ENCODE measurements around the gene HEATR9.

The HEATR9 gene

GRCh38 chr17:35847006-35847405 lies 21.7 kb downstream of the HEATR9 start:
- TF ChIP-seq, protein P1, sequence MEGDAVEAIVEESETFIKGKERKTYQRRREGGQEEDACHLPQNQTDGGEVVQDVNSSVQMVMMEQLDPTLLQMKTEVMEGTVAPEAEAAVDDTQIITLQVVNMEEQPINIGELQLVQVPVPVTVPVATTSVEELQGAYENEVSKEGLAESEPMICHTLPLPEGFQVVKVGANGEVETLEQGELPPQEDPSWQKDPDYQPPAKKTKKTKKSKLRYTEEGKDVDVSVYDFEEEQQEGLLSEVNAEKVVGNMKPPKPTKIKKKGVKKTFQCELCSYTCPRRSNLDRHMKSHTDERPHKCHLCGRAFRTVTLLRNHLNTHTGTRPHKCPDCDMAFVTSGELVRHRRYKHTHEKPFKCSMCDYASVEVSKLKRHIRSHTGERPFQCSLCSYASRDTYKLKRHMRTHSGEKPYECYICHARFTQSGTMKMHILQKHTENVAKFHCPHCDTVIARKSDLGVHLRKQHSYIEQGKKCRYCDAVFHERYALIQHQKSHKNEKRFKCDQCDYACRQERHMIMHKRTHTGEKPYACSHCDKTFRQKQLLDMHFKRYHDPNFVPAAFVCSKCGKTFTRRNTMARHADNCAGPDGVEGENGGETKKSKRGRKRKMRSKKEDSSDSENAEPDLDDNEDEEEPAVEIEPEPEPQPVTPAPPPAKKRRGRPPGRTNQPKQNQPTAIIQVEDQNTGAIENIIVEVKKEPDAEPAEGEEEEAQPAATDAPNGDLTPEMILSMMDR (IDR thresholded peaks at IDR 0.05; ENCODE audit: extremely low read depth, insufficient read depth, missing control alignments), result no peak
- in situ Hi-C loops (cut with MboI; ENCODE audit: low pct_unique_long_range_greater_than_20kb, low sequenced_read_pairs, unreplicated experiment), result no loop called here
- no peak for DNase-seq (ENCODE audit: low spot score)

DNA sequence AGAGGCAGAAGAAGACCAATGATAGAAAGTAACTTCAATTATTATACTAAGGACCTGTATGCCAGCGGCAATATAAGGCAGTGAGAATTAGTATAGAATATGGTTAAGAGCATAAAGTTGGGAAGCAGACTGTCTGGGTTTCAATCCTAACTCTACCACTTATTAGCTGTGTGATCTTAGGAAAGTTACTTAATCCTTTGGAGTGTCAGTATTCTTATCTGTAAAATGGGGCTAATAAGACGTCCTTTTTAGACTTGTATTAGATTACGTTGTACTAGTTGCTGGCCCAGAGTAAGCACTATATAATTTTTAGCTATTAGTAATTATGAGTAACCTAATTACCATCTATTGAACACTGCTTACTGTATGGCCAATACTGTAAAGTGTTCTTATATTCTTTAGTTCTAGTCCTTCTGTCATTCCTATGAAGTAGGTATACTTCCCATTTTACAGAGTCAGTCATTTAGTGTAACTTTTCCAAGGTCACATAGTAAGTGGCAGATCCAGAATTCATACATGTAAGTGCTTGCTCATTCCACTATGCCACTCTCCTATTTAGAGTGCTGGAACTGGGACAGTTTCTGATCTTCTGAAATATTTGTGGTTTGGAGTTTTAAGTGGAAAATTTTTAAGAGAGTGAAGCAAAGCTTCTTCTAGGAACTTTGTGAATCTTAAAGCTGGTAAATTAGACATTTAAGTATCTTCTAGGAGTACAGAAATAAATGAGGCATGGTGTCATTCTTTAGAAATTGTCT lies 22.5 kb downstream of the HEATR9 start:
- in situ Hi-C loops (cut with MboI; ENCODE audit: low pct_unique_long_range_greater_than_20kb, low sequenced_read_pairs, unreplicated experiment), result no loop called here
- TF ChIP-seq, protein P1 (IDR thresholded peaks at IDR 0.05; ENCODE audit: extremely low read depth, insufficient read depth, missing control alignments), result no peak
- no peak for DNase-seq (ENCODE audit: low spot score)

DNA sequence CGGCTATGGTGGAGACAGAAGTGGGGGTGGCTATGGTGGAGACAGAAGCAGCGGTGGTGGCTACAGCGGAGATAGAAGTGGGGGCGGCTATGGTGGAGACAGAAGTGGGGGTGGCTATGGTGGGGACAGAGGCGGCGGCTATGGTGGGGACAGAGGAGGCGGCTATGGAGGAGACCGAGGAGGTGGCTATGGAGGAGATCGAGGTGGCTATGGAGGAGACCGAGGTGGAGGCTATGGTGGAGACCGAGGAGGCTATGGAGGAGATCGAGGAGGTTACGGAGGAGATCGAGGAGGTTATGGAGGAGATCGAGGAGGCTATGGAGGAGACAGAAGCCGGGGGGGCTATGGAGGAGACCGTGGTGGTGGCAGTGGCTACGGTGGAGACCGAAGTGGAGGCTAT lies 24.1 kb downstream of the HEATR9 start:
- TF ChIP-seq, protein P1 (IDR thresholded peaks at IDR 0.05; ENCODE audit: extremely low read depth, insufficient read depth, missing control alignments), result no peak
- in situ Hi-C loops (cut with MboI; ENCODE audit: low pct_unique_long_range_greater_than_20kb, low sequenced_read_pairs, unreplicated experiment), result no loop called here
- DNase-seq (ENCODE audit: low spot score), result no peak

DNA sequence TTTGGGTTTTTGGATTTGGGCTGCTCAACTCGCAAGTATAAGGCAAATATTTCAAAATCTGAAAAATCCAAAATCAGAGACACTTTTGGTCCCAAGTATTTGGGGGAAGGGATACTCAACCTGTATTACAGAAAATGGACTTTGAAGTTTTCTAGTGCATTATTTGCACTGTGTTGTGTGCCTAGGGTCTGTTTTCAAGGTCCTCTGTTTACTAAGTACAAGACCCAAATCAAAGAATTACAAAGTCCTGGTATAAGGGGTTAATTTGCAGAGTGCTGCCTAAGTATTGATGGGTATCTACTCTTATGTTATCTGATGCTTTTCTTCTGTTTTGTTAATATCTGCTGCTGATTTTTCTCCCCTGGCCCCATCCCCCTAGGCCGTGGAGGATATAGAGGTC lies 25.0 kb downstream of the HEATR9 start:
- in situ Hi-C loops (cut with MboI; ENCODE audit: low pct_unique_long_range_greater_than_20kb, low sequenced_read_pairs, unreplicated experiment), result no loop called here
- TF ChIP-seq, protein P1 (IDR thresholded peaks at IDR 0.05; ENCODE audit: extremely low read depth, insufficient read depth, missing control alignments), result no peak
- no peak for DNase-seq (ENCODE audit: low spot score)

DNA sequence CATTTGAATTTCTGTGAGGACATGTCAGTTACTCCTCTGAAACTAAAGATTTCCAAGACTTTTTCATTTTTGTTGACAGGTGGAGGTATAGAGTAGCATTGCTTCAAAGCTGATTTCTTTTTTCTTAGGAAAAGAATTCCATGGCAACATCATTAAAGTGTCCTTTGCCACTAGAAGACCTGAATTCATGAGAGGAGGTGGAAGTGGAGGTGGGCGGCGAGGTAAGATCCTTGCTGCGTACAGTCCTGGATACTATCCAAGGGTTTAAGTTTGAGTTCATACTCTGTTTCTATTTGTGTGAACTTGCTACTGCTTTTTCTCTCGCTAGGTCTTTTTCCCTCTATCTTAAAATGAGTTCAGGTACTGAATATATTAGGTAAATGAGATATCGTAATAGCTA lies 26.5 kb downstream of the HEATR9 start:
- TF ChIP-seq, protein P1 (IDR thresholded peaks at IDR 0.05; ENCODE audit: extremely low read depth, insufficient read depth, missing control alignments), result no peak
- in situ Hi-C loops (cut with MboI; ENCODE audit: low pct_unique_long_range_greater_than_20kb, low sequenced_read_pairs, unreplicated experiment), result no loop called here
- DNase-seq (ENCODE audit: low spot score), result no peak

- in situ Hi-C loops (cut with MboI; ENCODE audit: low pct_unique_long_range_greater_than_20kb, low sequenced_read_pairs, unreplicated experiment), result no loop called here
- DNase-seq (ENCODE audit: low spot score), result no peak
- TF ChIP-seq, protein P1 (IDR thresholded peaks at IDR 0.05; ENCODE audit: extremely low read depth, insufficient read depth, missing control alignments), result no peak
Measured at GRCh38 chr17:35841505-35841904, 27.2 kb downstream of the HEATR9 start.
